ENCODE results near the gene RXRB. TPM values are rescaled to one million over a fixed set of nuclear protein-coding genes. Genes with fewer than 3 reads are reported as not detected.

RXRB gene
- total and polyA plus RNA-seq, 2 donors (not counting 3 experiments of a cell fraction or from before 2014, with no cell fraction given) = 43.4 to 44.4 TPM

- no TSS peak for BruUV-seq (replicated peaks)
- Histone ChIP-seq H3K27ac (ENCODE audit: insufficient read depth, low read depth, low read length) (no peak overlapping the region), H2AFZ (ENCODE audit: low read depth, low read length) (no peak overlapping the region), H3K36me3 (ENCODE audit: control insufficient read depth in 2 of 2, extremely low read depth in 1 of 2, insufficient read depth in 2 of 2, low read length in 2 of 2) (no peaks in the 10 kb centered on the region), H3K9ac (replicated peaks; ENCODE audit: extremely low read depth, insufficient read depth, low read length) (no peak overlapping the region), H3K79me2 (ENCODE audit: control insufficient read depth, insufficient read depth, low read length) (no peaks in the 10 kb centered on the region), H4K20me1 (replicated peaks; ENCODE audit: control insufficient read depth, extremely low read depth, insufficient read depth, low read length) (no peaks in the 10 kb centered on the region), H3K4me1 (ENCODE audit: control insufficient read depth, extremely low read depth, insufficient read depth, low read length) (no peaks in the 10 kb centered on the region), H3K4me2 (ENCODE audit: insufficient read depth, low read length) (no peak overlapping the region), H3K9me1 (replicated peaks; ENCODE audit: control insufficient read depth, extremely low read depth, insufficient read depth, low read length) (no peaks in the 10 kb centered on the region), H3K4me3 (replicated peaks in 1 of 3; ENCODE audit: insufficient read depth in 1 of 3, low read depth in 1 of 3, low read length in 3 of 3) (no peak overlapping the region), H3K27me3 (ENCODE audit: control insufficient read depth in 2 of 2, insufficient read depth in 2 of 2, low read length in 2 of 2) (no peaks in the 10 kb centered on the region), H3K9me3 (replicated peaks; ENCODE audit: control insufficient read depth, insufficient read depth, low read length) (no peaks in the 10 kb centered on the region)
- POLR2A ChIA-PET = no interaction called here
- intact Hi-C loops (cut with micrococcal nuclease) (no loop called here), dilution Hi-C loops (cut with MboI; ENCODE audit: extremely low pct_ligation_motif_present, low sequenced_read_pairs) (no loop called here)
- DNase-seq (ENCODE audit: low read depth, low spot score) (no peak), FAIRE-seq (no peak)
- CTCF ChIA-PET = interaction anchor here (1.5 to 3.0 kb wide), 3 partner anchors 13 to 74 kb away, joined by 5 to 19 read pairs (median 10); no protein-coding TSS in a partner anchor
- TF ChIP-seq JUN (IDR thresholded peaks at IDR 0.05; ENCODE audit: borderline replicate concordance, insufficient read depth, insufficient read length, low read depth) (no peak), MAX (IDR thresholded peaks at IDR 0.05; ENCODE audit: insufficient read depth, insufficient read length) (no peak), EZH2 (IDR thresholded peaks at IDR 0.05; ENCODE audit: borderline replicate concordance, low read depth, low read length, severe bottlenecking) (no peak), MYC (IDR thresholded peaks at IDR 0.05; ENCODE audit: low read depth, low read length) (no peak), GATA2 (IDR thresholded peaks at IDR 0.05; ENCODE audit: insufficient read depth, insufficient read length, low read depth, low read length) (no peak)
These were observed 25.7 kb downstream of the RXRB start for GRCh38 chr6:33174784-33175183.

DNA sequence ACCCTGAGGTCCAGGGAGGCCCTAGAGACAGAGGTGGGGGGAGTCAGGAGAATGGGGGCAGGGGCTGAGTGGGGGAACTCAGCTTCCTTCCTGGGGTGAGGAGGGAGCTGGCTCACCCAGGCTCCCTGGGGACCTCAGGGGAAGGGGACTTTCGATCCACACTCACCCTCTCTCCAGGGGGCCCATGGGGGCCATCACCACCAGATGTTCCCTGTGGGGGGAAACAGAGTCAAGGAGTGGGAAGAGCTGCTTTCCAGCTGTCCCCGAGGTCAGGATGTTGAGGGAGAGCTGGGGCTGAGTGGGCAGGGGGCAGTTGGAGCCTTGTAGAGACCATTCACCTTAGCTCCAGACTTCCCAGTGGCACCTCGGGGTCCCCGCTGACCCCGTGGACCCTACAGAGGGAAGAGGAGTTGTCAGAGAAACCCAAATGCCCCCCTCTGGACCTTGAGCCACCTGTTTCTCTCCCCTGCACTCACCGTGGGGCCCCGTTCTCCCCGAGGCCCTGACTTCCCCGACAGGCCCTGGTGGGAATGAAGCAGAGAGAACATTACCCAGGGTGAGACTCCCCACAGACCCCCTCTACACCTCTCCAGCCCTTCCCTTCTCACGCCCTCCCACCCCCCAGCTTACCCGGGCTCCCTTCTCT lies 26.8 kb downstream of the RXRB start:
- Histone ChIP-seq H2AFZ (ENCODE audit: low read depth, low read length) (no peak overlapping the region), H3K4me3 (replicated peaks in 1 of 3; ENCODE audit: insufficient read depth in 1 of 3, low read depth in 1 of 3, low read length in 3 of 3) (no peak overlapping the region), H3K9ac (replicated peaks; ENCODE audit: extremely low read depth, insufficient read depth, low read length) (no peak overlapping the region), H4K20me1 (replicated peaks; ENCODE audit: control insufficient read depth, extremely low read depth, insufficient read depth, low read length) (no peaks in the 10 kb centered on the region), H3K4me2 (ENCODE audit: insufficient read depth, low read length) (no peak overlapping the region), H3K79me2 (ENCODE audit: control insufficient read depth, insufficient read depth, low read length) (no peaks in the 10 kb centered on the region), H3K9me3 (replicated peaks; ENCODE audit: control insufficient read depth, insufficient read depth, low read length) (no peaks in the 10 kb centered on the region), H3K9me1 (replicated peaks; ENCODE audit: control insufficient read depth, extremely low read depth, insufficient read depth, low read length) (no peaks in the 10 kb centered on the region), H3K36me3 (ENCODE audit: control insufficient read depth in 2 of 2, extremely low read depth in 1 of 2, insufficient read depth in 2 of 2, low read length in 2 of 2) (no peaks in the 10 kb centered on the region), H3K27ac (ENCODE audit: insufficient read depth, low read depth, low read length) (no peak overlapping the region), H3K27me3 (ENCODE audit: control insufficient read depth in 2 of 2, insufficient read depth in 2 of 2, low read length in 2 of 2) (no peaks in the 10 kb centered on the region), H3K4me1 (ENCODE audit: control insufficient read depth, extremely low read depth, insufficient read depth, low read length) (no peaks in the 10 kb centered on the region)
- ChIA-PET CTCF (interaction anchor here (0.7 to 3.0 kb wide), 7 partner anchors 14 to 240 kb away, joined by 3 to 19 read pairs (median 10); no protein-coding TSS in a partner anchor), POLR2A (no interaction called here)
- no peak for TF ChIP-seq EZH2 (IDR thresholded peaks at IDR 0.05; ENCODE audit: borderline replicate concordance, low read depth, low read length, severe bottlenecking)
- no peak for TF ChIP-seq MAX (IDR thresholded peaks at IDR 0.05; ENCODE audit: insufficient read depth, insufficient read length)
- TF ChIP-seq FOS (IDR thresholded peaks at IDR 0.05; ENCODE audit: borderline replicate concordance, insufficient read depth, low read length) = no peak
- no peak for TF ChIP-seq JUN (IDR thresholded peaks at IDR 0.05; ENCODE audit: borderline replicate concordance, insufficient read depth, insufficient read length, low read depth)
- TF ChIP-seq GATA2 (IDR thresholded peaks at IDR 0.05; ENCODE audit: insufficient read depth, insufficient read length, low read depth, low read length) = no peak
- no peak for TF ChIP-seq POLR2A (IDR thresholded peaks at IDR 0.05; ENCODE audit: low read depth, low read length)
- TF ChIP-seq, protein P1, sequence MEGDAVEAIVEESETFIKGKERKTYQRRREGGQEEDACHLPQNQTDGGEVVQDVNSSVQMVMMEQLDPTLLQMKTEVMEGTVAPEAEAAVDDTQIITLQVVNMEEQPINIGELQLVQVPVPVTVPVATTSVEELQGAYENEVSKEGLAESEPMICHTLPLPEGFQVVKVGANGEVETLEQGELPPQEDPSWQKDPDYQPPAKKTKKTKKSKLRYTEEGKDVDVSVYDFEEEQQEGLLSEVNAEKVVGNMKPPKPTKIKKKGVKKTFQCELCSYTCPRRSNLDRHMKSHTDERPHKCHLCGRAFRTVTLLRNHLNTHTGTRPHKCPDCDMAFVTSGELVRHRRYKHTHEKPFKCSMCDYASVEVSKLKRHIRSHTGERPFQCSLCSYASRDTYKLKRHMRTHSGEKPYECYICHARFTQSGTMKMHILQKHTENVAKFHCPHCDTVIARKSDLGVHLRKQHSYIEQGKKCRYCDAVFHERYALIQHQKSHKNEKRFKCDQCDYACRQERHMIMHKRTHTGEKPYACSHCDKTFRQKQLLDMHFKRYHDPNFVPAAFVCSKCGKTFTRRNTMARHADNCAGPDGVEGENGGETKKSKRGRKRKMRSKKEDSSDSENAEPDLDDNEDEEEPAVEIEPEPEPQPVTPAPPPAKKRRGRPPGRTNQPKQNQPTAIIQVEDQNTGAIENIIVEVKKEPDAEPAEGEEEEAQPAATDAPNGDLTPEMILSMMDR (IDR thresholded peaks at IDR 0.05; ENCODE audit: extremely low read depth in 1 of 2, insufficient read depth in 1 of 2, low read depth in 1 of 2, low read length in 2 of 2) = no peak
- TF ChIP-seq MYC (IDR thresholded peaks at IDR 0.05; ENCODE audit: low read depth, low read length) = no peak
- TF ChIP-seq POLR2AphosphoS5 (IDR thresholded peaks at IDR 0.05; ENCODE audit: insufficient read depth, low read depth, low read length) = no peak
- intact Hi-C loops (cut with micrococcal nuclease) = no loop called here
- no peak for FAIRE-seq
- dilution Hi-C loops (cut with MboI; ENCODE audit: extremely low pct_ligation_motif_present, low sequenced_read_pairs) = no loop called here
- no TSS peak for BruUV-seq (replicated peaks)
- no peak for DNase-seq (ENCODE audit: low read depth, low spot score)
